Calu3 (cell line): Measurements from ENCODE around the gene COPG2. TPM values are rescaled to one million over a fixed set of nuclear protein-coding genes. Genes with fewer than 3 reads are reported as not detected.

Experiments
- BruUV-seq: library from RNA; stranded (reverse); fragments of 400-500 nt; replicated peaks from 2 replicates; lab custom pipeline; 2021; lab: Mats Ljungman, UMichigan
- CTCF ChIA-PET: fragments of 300-600 bp; sonication (Branson Sonifier 250); formaldehyde crosslinking; loops from one replicate; lab custom pipeline; 2022; ENCODE audit warnings: antibody characterized with exemption; lab: Charles Lee
- DNase-seq: peaks from one replicate; pipeline ENCODE4 v3.0.0; 2022
- H3K27ac Mint-ChIP-seq: one replicate; pipeline ENCODE4 v1.8.0; 2022; ENCODE audit warnings: mixed read lengths; ENCODE audit not compliant: unreplicated experiment
- H3K27me3 Mint-ChIP-seq: one replicate; pipeline ENCODE4 v1.8.0; 2022; ENCODE audit warnings: mixed read lengths; ENCODE audit not compliant: unreplicated experiment
- H3K36me3 Mint-ChIP-seq: one replicate; pipeline ENCODE4 v1.8.0; 2022; ENCODE audit warnings: mild to moderate bottlenecking, moderate library complexity, mixed read lengths; ENCODE audit not compliant: insufficient read depth, unreplicated experiment
- H3K4me1 Mint-ChIP-seq: one replicate; pipeline ENCODE4 v1.8.0; 2022; ENCODE audit warnings: mild to moderate bottlenecking, low read depth, mixed read lengths; ENCODE audit not compliant: unreplicated experiment
- H3K4me3 Mint-ChIP-seq: one replicate; pipeline ENCODE4 v1.8.0; 2022; ENCODE audit warnings: mild to moderate bottlenecking, low read depth, moderate library complexity, mixed read lengths; ENCODE audit not compliant: unreplicated experiment
- H3K9me3 Mint-ChIP-seq: one replicate; pipeline ENCODE4 v1.8.0; 2022; ENCODE audit warnings: low read depth, mixed read lengths; ENCODE audit not compliant: unreplicated experiment
- CTCF ChIP-seq: fragments of 200-600 bp; IDR thresholded peaks from one replicate; pipeline ENCODE4 v1.8.0; 2022; ENCODE audit warnings: antibody characterized with exemption; ENCODE audit not compliant: unreplicated experiment
- intact Hi-C: fragments of 100-400 bp; cut with micrococcal nuclease; formaldehyde crosslinking; loops from one replicate; pipeline ENCODE4 v1.10.0; 2022; ENCODE audit not compliant: unreplicated experiment
- total RNA-seq: library from RNA; stranded (reverse); gene quantifications from 2 replicates; pipeline ENCODE4 v1.2.3, GENCODE V29; 2022

Gene COPG2
- total RNA-seq, 1 experiment from 2014 or later = 18.2 TPM

- H3K27me3 Mint-ChIP-seq = no peaks in the 10 kb centered on the region
- H3K27ac Mint-ChIP-seq = no peak overlapping the region
- CTCF ChIA-PET = no interaction called here
- no peak overlapping the region for H3K4me3 Mint-ChIP-seq
- no peak for DNase-seq
- no peak for TF ChIP-seq CTCF
- BruUV-seq = no TSS peak
- intact Hi-C loops = no loop called here
- H3K4me1 Mint-ChIP-seq = no peaks in the 10 kb centered on the region
- no peaks in the 10 kb centered on the region for H3K9me3 Mint-ChIP-seq
- H3K36me3 Mint-ChIP-seq = no peaks in the 10 kb centered on the region
These were observed 17.9 kb downstream of the COPG2 start for GRCh38 chr7:130650611-130651120.

GRCh38 chr7:130649004-130649790, 19.4 kb downstream of the COPG2 start:
- DNase-seq = no peak
- no peaks in the 10 kb centered on the region for H3K36me3 Mint-ChIP-seq
- CTCF ChIA-PET = no interaction called here

GRCh38 chr7:130648580-130648979, 20.0 kb downstream of the COPG2 start:
- no peaks in the 10 kb centered on the region for H3K36me3 Mint-ChIP-seq
- H3K4me3 Mint-ChIP-seq = no peak overlapping the region

More at GRCh38 chr7:130649004-130649790, 19.4 kb downstream of the COPG2 start:
- no peaks in the 10 kb centered on the region for H3K27me3 Mint-ChIP-seq
- H3K9me3 Mint-ChIP-seq = no peaks in the 10 kb centered on the region
- TF ChIP-seq CTCF = no peak
- no peaks in the 10 kb centered on the region for H3K4me1 Mint-ChIP-seq
- H3K27ac Mint-ChIP-seq = no peak overlapping the region
- BruUV-seq = no TSS peak
- H3K4me3 Mint-ChIP-seq = no peak overlapping the region
- intact Hi-C loops = no loop called here

GRCh38 chr7:130642383-130642782, 26.2 kb downstream of the COPG2 start:
- peaks cover 10% of the 10 kb centered on the region for H3K9me3 Mint-ChIP-seq
- no TSS peak for BruUV-seq
- no peak overlapping the region for H3K27ac Mint-ChIP-seq
- no peak for DNase-seq
- no peak for TF ChIP-seq CTCF
- H3K4me3 Mint-ChIP-seq = no peak overlapping the region
- CTCF ChIA-PET = no interaction called here
- no peaks in the 10 kb centered on the region for H3K36me3 Mint-ChIP-seq
- no peaks in the 10 kb centered on the region for H3K27me3 Mint-ChIP-seq
- H3K4me1 Mint-ChIP-seq = no peaks in the 10 kb centered on the region
- intact Hi-C loops = no loop called here

More at GRCh38 chr7:130648580-130648979, 20.0 kb downstream of the COPG2 start:
- no peaks in the 10 kb centered on the region for H3K9me3 Mint-ChIP-seq
- H3K4me1 Mint-ChIP-seq = no peaks in the 10 kb centered on the region
- CTCF ChIA-PET = no interaction called here
- no peak overlapping the region for H3K27ac Mint-ChIP-seq
- H3K27me3 Mint-ChIP-seq = no peaks in the 10 kb centered on the region
- no TSS peak for BruUV-seq
- DNase-seq = no peak
- TF ChIP-seq CTCF = no peak
- intact Hi-C loops = no loop called here
